GM19025 (cell line): ENCODE data around the gene ERCC5.

Experiments
- ATAC-seq: cut with Tn5 transposase; IDR thresholded peaks from one replicate; pipeline ENCODE4 v1.9.1; 2021; ENCODE audit warnings: mild to moderate bottlenecking, low read depth, moderate library complexity; ENCODE audit not compliant: unreplicated experiment

Gene ERCC5

GRCh38 chr13:102879793-102880499, 34.1 kb downstream of the ERCC5 start:
- no peak for ATAC-seq

DNA sequence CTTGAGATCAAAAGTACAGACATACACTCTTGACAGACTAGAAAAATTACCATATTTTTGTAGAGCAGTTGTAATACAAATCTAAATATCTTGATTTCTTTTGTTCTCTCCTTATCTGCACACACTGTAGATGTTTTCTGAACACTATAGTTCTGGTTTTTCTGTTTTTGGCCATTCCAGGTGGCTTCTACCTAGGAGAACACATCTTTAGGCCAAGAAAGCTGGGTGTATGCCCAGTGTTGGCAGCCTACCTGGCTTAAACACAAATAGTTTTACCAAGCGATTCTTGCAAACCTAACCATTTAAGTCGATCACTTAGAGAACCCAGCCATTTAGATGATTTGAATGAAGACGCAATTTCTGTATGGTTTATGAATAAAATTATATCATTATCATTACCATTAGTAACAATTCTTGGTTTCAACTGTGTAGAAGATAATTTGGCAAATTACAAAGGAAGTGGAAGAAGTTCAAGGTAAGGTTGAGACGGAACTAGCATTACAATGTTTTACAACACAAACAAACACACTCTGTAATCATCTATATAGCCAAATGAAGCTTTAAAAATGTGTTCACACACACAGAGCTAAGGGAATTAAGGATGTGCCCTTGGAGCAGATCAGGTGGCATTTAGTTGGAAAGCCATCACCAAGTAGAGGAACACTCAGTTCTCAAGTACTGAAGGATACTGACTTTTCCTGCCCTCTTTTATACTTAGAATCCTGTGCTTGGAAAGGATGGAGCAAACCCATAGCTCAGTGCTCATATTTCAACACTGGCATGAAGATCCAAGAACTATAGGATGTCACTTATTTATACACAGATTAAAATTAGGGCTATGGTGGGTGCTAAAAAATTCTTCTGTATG, 36.2 kb downstream of the ERCC5 start:
- ATAC-seq: no peak

DNA sequence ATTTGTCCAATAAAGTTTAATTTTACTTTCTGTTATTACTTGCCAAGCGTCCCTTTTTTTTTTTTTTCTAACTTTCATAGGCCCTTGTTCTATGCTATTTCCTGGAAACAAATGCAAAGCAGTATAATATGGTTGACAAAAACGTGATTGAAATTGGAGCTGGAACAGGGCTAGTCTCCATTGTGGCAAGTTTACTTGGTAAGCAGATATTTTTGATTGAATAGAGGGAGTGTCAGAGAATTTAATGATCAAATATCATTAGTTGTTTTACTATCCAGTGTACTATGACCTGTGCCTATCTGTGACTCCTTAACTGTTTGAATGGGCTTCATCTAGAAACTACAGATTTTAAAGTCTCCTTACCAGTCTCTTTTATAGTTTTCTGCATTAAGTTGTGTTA, 46.7 kb downstream of the ERCC5 start:
- ATAC-seq: no peak

DNA sequence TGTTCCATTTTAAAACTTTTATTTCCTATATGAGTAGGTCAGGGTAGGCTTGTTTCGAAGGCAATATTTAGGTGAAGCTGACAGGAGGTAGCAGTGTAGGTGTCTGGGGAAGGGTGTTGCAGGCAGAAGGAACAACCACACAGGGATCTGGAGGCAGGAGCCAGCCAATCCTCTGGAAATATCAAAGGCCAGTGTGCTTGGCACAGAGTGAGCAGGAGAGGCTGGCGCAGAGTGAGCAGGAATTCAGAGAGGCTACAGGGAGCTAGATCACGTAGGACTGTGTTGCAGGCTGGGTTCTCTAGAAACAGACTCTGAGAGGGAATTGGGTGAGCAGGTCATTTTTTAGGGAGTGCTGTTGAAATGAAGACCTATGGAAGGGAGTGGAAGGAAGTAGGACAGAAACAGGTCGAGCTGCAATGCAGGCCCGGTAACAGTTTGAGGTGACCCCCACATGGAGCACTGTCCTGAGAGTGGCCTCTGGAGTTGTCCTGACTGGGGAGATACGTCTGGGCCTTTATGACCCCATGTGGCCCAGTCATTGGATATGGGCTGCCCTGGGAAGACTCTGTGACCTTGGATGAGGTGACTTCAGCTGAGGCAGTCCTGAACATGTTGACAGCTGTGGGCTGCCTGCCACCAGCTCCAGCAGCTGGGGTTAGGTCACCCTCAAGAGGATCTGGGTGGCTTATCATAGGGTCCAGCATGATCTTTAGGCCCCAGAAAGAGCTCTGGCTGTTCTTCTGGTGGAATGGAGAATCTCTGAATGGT, 51.7 kb downstream of the ERCC5 start:
- no peak for ATAC-seq

DNA sequence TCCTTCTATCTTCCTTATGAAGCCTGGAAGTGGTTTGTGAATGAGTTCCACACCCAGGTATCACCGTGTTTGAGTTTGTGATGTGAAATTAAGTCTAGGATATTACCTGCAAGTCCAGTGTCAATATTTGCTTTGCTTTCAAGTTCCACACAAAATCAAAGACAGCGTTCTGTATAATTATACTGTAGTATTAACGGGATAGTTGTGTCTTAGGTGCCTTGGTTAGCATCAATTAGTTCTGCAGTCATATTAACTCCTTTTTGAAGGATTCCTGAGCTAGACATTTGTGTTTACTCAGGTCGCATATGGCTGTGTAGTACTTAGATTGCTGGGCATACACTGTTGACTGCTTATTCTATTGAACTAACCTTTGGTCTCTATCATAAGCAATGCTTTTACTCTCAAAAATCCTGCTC, 54.4 kb downstream of the ERCC5 start:
- no peak for ATAC-seq

DNA sequence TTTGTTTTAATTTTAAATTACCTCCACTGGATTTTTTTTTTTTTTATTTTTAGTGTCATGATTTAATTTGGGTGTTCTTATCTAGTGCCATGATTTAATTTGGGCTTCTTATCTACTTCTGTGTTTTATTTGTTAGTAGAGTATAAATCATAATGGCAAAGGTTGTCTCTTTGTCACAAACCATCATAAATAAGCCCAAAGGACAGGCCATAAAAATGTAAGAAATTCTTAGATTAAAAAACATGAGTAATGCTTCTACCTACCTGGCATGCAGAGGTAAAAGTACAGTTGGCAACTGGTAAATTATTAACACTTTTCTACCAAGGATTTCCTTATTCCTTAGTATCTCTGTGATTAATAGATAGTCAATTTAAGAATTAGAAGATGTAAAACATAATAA, 55.2 kb downstream of the ERCC5 start:
- no peak for ATAC-seq

- ATAC-seq: no peak
These were observed 55.9 kb downstream of the ERCC5 start for GRCh38 chr13:102901615-102902305.

DNA sequence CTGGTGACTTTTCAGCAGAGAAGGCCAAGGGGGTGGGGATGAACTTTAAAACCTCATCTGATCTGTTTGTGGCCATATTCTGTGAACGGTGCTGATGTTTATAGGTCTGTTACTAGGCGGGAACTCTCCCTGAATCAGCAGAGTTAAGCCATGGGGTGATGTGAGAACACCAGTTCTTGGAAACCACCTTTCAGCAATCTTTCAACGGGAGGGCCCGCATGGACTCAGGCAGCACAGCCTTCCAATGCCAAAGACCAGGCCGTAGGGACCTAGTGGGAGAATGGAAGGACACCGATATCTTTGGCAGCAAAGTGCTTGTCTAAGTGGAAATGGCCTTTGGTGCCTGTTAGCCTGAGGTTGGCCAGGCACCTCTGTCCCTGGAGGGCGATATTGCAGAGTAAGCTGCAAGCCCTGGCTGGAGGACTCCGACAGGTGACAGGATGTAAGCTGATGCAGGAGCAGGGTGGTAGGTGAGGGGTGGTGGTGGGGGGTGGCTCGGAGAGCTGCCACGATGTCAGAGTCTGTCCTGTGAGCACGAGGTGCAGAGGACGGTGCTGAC, 57.0 kb downstream of the ERCC5 start:
- ATAC-seq: no peak

DNA sequence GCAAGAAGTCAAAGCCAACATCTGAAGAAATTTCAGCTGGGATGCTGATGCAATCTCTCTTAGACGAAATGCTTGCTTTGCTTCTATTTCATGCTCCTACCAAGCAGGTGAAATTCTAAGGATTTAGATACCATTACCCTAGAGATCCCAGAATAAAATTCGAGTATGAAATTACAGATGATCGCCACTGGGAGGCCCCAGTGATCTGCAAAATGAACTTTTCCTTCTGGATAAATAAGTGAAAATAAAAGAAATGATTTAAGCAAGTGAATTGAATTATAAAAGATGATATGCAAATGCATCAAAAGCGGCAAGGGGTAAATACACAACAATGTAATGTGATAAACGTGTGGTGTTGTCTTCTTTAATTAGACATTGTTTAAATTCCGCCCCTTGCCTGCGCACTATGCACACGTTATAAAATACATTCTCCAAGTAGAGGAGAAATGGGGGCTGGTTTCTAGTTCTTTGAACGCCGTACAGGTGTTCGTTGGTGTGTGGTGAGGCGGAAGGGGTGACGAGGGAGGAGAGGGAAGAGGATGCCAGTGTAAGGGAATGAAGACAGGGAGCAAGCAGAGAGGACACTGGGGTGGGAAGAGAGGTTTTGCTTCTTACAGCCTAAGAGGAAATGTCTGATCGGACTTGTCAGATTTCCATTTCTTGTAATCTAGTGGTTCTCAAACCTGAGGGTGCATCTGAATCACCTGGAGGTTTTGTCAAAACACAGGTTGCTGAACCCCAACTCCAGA, 58.0 kb downstream of the ERCC5 start:
- ATAC-seq: no peak

- no peak for ATAC-seq
These were observed 58.6 kb downstream of the ERCC5 start for GRCh38 chr13:102904408-102904862.

DNA sequence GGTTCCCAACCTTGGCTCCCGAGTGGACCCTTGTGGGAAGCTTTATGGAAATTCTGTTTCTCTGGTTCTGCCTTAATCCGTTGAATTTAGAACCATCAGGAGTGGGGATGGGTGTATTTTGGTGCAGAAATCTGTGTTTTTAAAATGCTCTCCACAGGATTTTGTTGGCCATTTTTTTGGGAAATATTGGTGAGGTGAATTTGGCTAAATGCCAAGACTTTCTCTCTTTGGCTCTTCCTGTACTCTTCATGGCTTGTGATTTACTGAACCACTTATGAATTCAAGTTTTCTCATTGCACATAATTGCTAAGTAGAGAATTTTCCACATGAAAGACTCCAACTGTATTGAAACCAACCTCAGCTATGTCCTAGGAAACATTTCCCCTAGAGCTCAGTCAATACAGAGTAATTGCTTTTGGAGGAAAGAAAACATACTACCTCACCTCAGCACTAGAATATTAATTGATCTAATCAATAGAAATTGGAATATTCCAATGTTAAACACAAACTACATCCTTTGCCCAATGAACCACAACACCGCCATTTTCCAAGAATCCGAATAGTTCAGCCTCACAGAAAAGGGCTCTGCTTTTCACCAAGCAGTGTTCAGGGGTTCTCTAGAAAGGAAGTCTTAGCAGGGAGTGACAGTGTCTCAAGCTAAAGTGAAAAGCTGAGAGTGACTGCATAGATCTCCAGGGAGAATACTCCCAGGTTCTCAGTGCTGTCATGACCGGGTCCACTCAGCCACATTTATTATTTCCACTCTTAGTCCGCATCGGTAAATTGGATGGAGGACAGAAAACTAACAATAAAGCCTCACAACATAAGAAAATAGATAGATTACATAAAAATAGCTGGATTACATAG, 60.3 kb downstream of the ERCC5 start:
- no peak for ATAC-seq

DNA sequence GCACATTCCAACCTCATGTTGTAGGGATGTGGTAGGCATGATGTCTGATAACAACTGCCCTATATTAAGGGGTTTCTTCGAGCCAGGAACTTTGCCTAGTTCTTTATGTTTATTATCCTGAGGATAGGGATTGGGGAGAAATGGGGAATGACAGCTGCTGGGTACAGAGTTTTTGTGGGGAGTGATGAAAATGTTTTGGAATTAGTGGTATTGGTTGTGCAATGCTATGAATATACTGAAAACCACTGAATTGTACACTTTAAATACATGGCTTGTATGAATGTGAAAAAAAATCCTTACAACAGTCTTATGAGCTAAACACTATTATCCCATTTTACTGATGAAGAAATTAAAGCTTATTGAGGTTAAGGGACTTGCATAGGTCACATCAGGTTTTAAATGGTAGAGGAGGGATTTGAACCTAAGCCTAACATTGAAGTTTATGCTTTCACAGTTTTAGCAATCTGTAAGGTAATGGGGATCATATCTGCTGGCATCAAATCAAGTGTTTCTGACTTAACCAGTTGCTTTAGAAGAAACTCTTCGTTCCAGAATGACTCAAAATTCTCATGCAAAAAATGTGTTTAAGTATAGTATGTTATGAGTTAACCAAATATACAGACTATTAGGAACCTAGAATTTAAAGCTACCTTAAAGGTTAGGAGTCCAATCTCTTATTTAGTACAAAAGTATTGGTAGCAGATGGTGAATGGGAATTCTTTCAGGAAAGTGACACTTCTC, 61.4 kb downstream of the ERCC5 start:
- ATAC-seq: no peak

DNA sequence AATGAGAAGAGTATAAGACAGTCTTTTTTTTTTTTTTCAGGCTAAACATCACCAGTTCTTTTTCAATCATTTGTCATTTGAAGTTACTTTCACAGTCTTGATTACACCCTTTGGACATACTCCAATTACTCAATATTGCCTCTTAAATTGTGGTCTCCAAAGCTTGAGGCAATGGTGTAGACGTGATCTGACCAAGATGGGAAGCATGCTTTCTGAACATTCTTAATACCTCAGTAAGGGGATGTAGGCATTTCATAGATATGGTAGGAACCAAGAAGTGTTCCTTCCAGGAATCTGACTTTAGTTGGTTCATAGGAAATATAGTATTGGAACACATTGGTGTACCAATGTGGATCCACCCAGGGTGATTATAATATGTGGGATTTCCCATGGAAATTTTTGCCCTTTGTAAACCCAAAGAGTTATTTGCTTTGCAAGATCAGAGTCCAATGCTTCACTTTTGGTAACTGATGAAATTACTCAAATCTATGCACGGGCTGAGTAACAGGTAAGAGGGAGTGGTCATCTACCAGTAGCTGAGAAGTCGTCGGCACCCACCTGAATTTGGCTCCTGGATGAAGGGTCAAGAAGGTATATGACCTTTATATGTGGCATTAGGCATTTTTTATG, 62.2 kb downstream of the ERCC5 start:
- ATAC-seq: no peak

DNA sequence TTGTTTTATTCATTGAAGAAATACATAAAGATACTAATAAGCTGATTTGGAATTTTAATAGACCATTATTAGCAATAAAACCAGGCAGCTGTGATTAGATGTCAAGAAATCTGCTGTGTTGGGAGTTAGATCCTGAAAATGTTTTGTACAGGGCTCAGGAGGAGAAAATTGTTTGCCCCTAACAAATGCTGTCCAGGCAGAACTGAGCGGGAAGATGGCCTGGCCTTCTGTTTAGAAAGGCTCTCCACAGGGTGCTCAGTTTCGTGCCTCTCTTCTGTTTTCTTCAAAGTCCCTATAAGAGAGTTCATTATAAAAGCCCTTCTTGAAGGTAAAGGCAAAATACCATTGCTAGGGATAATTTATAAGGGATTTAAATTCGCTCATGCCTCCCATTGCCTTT, 64.1 kb downstream of the ERCC5 start:
- no peak for ATAC-seq

- ATAC-seq: no peak
These were observed 65.5 kb downstream of the ERCC5 start for GRCh38 chr13:102911336-102911735.

GRCh38 chr13:102912599-102912998, 66.8 kb downstream of the ERCC5 start:
- ATAC-seq: no peak

DNA sequence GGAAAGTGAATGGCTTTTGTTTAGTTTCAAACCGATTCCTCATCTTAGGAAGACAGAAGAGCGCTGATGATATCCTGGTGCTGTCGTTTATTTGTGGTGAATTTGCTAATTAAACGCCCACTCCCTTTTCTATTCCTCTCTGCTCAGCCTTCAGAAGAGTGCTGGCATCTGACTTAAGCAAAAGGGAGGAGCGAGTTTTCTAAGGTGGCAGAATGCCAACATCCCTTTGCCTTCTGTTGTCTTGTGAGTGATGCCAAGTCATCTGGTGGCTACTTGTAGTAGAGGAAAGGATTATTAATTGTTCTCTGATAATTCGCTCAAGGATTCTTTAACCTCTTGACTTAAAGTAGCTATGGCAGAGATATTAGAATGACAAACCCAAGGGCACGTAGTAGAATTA, 68.1 kb downstream of the ERCC5 start:
- no peak for ATAC-seq
